SIG-M5 (cell line): Measurements from ENCODE around the gene SUDS3.

Experiments
- DNase-seq: peaks from one replicate; lab custom pipeline; 2025; lab: John Stamatoyannopoulos, UW

SUDS3 gene

GRCh38 chr12:118447181-118447580 is 70.8 kb downstream of the SUDS3 start:
- no peak for DNase-seq

DNA sequence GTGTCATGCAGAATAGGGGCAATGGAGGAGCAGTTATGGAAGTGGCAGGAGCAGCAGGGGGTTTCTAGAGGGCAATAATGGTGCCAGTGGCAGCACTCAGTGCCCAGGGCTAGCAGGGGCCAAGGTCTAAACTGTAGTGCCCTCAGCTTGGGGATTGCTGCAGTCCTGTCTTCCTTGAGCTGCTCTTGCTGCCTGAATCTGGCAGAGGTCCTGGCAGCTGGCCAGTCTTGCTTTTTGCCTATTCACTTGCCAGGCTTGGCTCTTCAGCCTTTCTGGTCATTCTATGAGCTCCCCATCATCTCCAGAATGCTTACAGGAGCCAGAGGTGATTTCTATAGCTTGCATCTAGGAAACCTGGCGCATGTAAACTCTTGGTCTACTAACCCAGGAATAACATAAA is 72.0 kb downstream of the SUDS3 start:
- no peak for DNase-seq

GRCh38 chr12:118455327-118455726 is 79.0 kb downstream of the SUDS3 start:
- no peak for DNase-seq

- DNase-seq: no peak
Measured at GRCh38 chr12:118456741-118457140, 80.4 kb downstream of the SUDS3 start.

GRCh38 chr12:118459110-118459509 is 82.8 kb downstream of the SUDS3 start:
- no peak for DNase-seq

- no peak for DNase-seq
Measured at GRCh38 chr12:118463677-118464076, 87.3 kb downstream of the SUDS3 start.

DNA sequence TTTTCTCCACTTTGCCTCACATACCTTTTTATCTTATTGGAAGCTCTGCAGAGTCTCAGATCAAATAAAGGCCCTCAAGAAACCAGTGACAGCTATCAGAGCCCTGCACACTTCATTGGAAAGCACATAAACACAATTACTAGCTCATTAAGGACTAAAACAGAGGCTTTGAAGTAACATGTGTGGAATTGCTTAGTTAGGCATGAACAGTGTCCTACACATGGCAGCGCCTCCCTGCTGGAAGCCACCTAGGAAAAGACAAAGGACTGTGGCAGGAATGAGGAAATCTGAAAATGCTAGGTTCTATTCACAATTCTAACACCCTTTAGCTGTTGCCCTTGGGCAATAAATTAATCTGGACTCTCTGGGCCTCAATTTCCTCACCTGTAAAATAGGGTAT is 89.4 kb downstream of the SUDS3 start:
- no peak for DNase-seq
